GM12875 (cell line): ENCODE measurements around the gene ADCK1.
"Not testable (repeated sequence)": the region's sequence is repeated elsewhere in the genome, so short reads cannot be mapped to it uniquely, and the experiment has no call there.

Experiments
- H3K4me3 ChIP-seq: one replicate; pipeline ENCODE4 v1.5.1; 2011; ENCODE audit warnings: low read depth, low read length, control low read depth
- TF ChIP-seq, protein P1 (sequence below): IDR thresholded peaks from 2 replicates; pipeline ENCODE4 v1.5.1; 2011; ENCODE audit warnings: low read depth, mild to moderate bottlenecking, control low read depth, inconsistent platforms, low read length, moderate library complexity, borderline replicate concordance; ENCODE audit not compliant: insufficient read depth

Gene ADCK1

GRCh38 chr14:77794357-77794756, 5.6 kb upstream of the ADCK1 start:
- TF ChIP-seq, protein P1, sequence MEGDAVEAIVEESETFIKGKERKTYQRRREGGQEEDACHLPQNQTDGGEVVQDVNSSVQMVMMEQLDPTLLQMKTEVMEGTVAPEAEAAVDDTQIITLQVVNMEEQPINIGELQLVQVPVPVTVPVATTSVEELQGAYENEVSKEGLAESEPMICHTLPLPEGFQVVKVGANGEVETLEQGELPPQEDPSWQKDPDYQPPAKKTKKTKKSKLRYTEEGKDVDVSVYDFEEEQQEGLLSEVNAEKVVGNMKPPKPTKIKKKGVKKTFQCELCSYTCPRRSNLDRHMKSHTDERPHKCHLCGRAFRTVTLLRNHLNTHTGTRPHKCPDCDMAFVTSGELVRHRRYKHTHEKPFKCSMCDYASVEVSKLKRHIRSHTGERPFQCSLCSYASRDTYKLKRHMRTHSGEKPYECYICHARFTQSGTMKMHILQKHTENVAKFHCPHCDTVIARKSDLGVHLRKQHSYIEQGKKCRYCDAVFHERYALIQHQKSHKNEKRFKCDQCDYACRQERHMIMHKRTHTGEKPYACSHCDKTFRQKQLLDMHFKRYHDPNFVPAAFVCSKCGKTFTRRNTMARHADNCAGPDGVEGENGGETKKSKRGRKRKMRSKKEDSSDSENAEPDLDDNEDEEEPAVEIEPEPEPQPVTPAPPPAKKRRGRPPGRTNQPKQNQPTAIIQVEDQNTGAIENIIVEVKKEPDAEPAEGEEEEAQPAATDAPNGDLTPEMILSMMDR: no peak
- H3K4me3 ChIP-seq: no peak overlapping the region

DNA sequence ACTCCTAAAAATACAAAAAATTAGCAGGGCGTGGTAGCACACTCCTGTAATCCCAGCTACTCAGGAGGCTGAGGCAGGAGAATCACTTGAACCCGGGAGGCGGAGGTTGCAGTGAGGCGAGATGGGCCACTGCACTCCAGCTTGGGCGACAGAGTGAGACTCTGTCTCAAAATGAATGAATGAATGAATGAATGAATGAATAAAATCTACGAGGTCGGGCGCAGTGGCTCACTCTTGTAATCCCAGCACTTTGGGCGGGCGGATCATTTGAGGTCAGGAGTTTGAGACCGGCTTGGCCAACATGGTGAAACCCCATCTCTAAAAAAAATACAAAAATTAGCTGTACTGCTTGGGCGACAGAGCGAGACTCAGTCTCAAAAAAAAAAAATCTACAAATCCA, 453 bp upstream of the ADCK1 start:
- peak overlapping the region; percentile 93 for H3K4me3 ChIP-seq

DNA sequence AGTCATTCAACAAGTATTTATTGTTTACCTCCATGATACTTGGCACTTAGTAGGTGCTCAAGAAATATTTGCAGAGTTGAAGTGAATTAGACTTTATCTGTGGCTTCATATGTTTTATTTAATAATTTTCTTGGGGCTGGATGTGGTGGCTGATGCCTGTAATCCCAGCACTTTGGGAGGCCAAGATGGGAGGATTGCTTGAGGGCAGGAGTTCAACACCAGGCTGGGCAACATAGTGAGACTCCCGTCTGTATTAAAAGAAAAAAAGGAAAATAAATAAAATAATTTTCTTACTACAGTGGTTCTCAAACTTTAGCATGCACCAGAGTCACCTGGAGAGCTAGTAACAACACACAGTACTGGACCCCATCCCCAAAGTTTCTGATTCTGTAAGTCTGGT, 905 bp downstream of the ADCK1 start:
- peak overlapping the region; percentile 93 for H3K4me3 ChIP-seq
- TF ChIP-seq, protein P1: no peak

DNA sequence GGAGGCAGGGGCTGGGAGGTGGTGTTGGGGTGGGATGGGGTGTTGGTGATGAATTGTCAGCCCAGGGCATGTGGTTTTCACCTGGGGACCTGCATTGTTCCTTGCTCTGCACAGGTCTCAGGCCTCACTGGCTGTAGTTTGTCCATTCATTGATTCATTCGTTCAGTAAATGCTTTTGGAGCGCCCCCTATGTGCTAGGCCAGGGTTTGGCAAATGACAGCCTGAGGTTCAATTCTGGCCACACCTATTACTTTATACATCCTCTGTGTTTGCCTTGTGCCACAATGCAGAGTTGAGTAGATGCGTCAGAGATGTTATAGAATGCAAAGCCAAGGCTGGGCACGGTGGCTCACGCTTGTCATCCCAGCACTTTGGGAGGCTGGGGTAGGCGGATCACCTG, 4.7 kb downstream of the ADCK1 start:
- TF ChIP-seq, protein P1: peak; percentile 59
- H3K4me3 ChIP-seq: no peak overlapping the region

- H3K4me3 ChIP-seq: no peak overlapping the region
- TF ChIP-seq, protein P1: no peak
These were observed 5.8 kb downstream of the ADCK1 start for GRCh38 chr14:77805706-77806105.

GRCh38 chr14:77808250-77808649, 8.3 kb downstream of the ADCK1 start:
- TF ChIP-seq, protein P1: no peak
- no peak overlapping the region for H3K4me3 ChIP-seq

DNA sequence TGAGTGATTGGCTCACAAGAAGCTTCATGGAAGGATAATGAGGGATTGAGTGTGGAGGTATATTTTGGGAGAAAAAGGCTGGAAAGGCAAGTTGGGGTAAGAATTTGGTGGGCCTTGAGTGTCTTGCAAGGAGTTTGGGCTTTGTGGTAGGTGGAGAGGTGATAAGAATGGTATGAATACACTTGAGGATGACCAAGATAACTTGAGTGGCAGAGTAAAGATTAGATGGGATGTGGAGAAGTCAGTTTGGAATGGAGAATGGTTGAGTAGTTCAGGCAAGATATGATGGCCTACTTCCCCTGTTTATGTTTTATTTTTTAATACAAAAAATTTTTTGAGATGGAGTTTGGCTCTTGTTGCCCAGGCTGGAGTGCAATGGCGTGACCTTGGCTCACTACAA, 9.1 kb downstream of the ADCK1 start:
- TF ChIP-seq, protein P1: no peak
- H3K4me3 ChIP-seq: no peak overlapping the region

DNA sequence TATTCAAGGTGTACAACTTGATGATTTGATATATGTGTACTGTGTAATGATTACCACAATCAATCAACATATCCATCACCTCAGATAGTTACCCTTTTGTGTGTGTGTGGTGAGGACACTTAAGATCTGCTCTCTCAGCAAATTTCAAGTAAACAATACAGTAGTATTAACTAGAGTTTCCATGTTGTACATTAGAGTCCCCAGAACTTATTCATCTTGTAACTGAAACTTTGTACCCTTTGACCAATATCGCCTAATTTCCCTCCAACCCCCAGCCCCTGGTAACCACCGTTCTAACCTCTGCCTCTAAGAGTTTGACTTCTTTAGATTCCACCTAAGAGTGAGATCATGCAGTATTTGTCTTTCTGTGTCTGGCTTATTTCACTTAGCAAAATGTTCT, 12.1 kb downstream of the ADCK1 start:
- no peak overlapping the region for H3K4me3 ChIP-seq
- TF ChIP-seq, protein P1: no peak

DNA sequence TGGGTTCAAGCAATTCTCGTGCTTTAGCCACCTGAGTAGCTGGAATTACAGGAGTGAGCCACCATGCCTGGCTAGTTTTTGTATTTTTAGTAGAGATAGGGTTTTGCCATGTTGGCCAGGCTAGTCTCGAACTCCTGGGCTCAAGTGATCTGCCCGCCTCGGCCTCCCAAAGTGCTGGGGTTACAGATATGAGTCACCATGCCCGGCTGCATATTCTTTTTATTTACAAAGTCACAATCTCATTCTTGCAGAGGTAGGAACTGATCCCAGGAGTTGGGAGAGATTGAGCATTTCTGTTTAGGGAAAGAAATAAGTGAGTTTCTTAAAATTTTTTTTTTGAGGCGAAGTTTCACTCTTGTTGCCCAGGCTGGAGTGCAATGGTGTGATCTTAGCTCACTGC, 12.8 kb downstream of the ADCK1 start:
- not testable (repeated sequence) for H3K4me3 ChIP-seq
